Liver (tissue), 9 donors: ENCODE measurements around the gene AGTPBP1. TPM values are rescaled to one million over a fixed set of nuclear protein-coding genes. Genes with fewer than 3 reads are reported as not detected.

Experiments used
- DNase-seq: peaks from one replicate; pipeline ENCODE4 v3.0.0-alpha.2; 2017; ENCODE audit warnings: low spot score
- H3K27ac ChIP-seq, 2 donors: one replicate each; pipeline ENCODE4 v1.7.0; 2013; ENCODE audit warnings: inconsistent platforms in 2 of 2, low read length in 2 of 2, control low read depth in 1 of 2, low read depth in 1 of 2, mild to moderate bottlenecking in 1 of 2
- H3K27me3 ChIP-seq, 4 donors: one replicate each; pipeline versions ENCODE4 v1.6.1 to v1.7.0; 2013; ENCODE audit warnings: low read length in 3 of 4, inconsistent platforms in 1 of 4, mild to moderate bottlenecking in 1 of 4, moderate library complexity in 1 of 4; ENCODE audit not compliant: control insufficient read depth in 4 of 4, insufficient read depth in 4 of 4
- H3K36me3 ChIP-seq, 4 donors: one replicate each; pipeline versions ENCODE4 v1.6.1 to v1.7.0; 2013; ENCODE audit warnings: low read length in 3 of 4, mild to moderate bottlenecking in 3 of 4, low read depth in 1 of 4, moderate library complexity in 1 of 4; ENCODE audit not compliant: control insufficient read depth in 4 of 4, insufficient read depth in 3 of 4
- H3K4me1 ChIP-seq, 4 donors: one replicate each; pipeline versions ENCODE4 v1.6.1 to v1.7.0; 2013; ENCODE audit warnings: low read length in 3 of 4, mild to moderate bottlenecking in 3 of 4, moderate library complexity in 1 of 4; ENCODE audit not compliant: control insufficient read depth in 4 of 4, insufficient read depth in 4 of 4
- H3K4me3 ChIP-seq, 3 donors: one replicate each; pipeline versions ENCODE4 v1.6.1 to v1.7.0; 2013; ENCODE audit warnings: low read length in 3 of 3, control low read depth in 1 of 3, low read depth in 1 of 3, mild to moderate bottlenecking in 1 of 3
- H3K9ac ChIP-seq, 2 donors: one replicate each; pipeline ENCODE4 v1.7.0; 2013; ENCODE audit warnings: low read length in 2 of 2, mild to moderate bottlenecking in 2 of 2, moderate library complexity in 2 of 2, control low read depth in 1 of 2, low read depth in 1 of 2
- H3K9me3 ChIP-seq, 4 donors: one replicate each; pipeline versions ENCODE4 v1.6.1 to v1.7.0; 2013; ENCODE audit warnings: low read length in 3 of 4; ENCODE audit not compliant: control insufficient read depth in 4 of 4
- ATF3 ChIP-seq: IDR thresholded peaks from 2 replicates; pipeline ENCODE4 v1.6.1; 2016; ENCODE audit warnings: antibody characterized with exemption
- CTCF ChIP-seq: fragments of 150-350 bp; IDR thresholded peaks from 2 replicates; pipeline ENCODE4 v1.5.1; 2017; ENCODE audit warnings: improper control_type of control experiment, low read depth, low read length; ENCODE audit not compliant: missing input control
- EGR1 ChIP-seq, 2 donors: IDR thresholded peaks; 2 replicates each; pipeline ENCODE4 v1.6.1; 2016 to 2018; ENCODE audit warnings: antibody characterized with exemption in 2 of 2, low read depth in 2 of 2
- FOXA1 ChIP-seq: IDR thresholded peaks from 2 replicates; pipeline ENCODE4 v1.6.1; 2016; ENCODE audit warnings: antibody characterized with exemption
- FOXA2 ChIP-seq: IDR thresholded peaks from 2 replicates; pipeline ENCODE4 v1.6.1; 2016; ENCODE audit warnings: antibody characterized with exemption
- GABPA ChIP-seq, 2 donors: IDR thresholded peaks in 1 of 2; conservative IDR thresholded peaks in 1 of 2; 2 replicates each; pipeline ENCODE4 v1.6.1; 2016; ENCODE audit warnings: antibody characterized with exemption in 2 of 2, mild to moderate bottlenecking in 1 of 2, moderate library complexity in 1 of 2
- HNF4A ChIP-seq, 2 donors: conservative IDR thresholded peaks; 2 replicates each; pipeline ENCODE4 v1.6.1; 2016; ENCODE audit warnings: antibody characterized with exemption in 2 of 2, mild to moderate bottlenecking in 2 of 2
- HNF4G ChIP-seq: IDR thresholded peaks from 2 replicates; pipeline ENCODE4 v1.6.1; 2016; ENCODE audit warnings: antibody characterized with exemption
- MAX ChIP-seq: IDR thresholded peaks from 2 replicates; pipeline ENCODE4 v1.6.1; 2016; ENCODE audit warnings: antibody characterized with exemption
- NR2F2 ChIP-seq: IDR thresholded peaks from 2 replicates; pipeline ENCODE4 v1.6.1; 2016; ENCODE audit warnings: antibody characterized with exemption
- RAD21 ChIP-seq, 2 donors: IDR thresholded peaks; 2 replicates each; pipeline ENCODE4 v1.6.1; 2016; ENCODE audit warnings: antibody characterized with exemption in 2 of 2, mild to moderate bottlenecking in 2 of 2
- REST ChIP-seq: IDR thresholded peaks from 2 replicates; pipeline ENCODE4 v1.6.1; 2016; ENCODE audit warnings: antibody characterized with exemption, mild to moderate bottlenecking
- RXRA ChIP-seq, 2 donors: IDR thresholded peaks; 2 replicates each; pipeline ENCODE4 v1.6.1; 2017 to 2018; ENCODE audit warnings: antibody characterized with exemption in 2 of 2, mild to moderate bottlenecking in 1 of 2
- TAF1 ChIP-seq: conservative IDR thresholded peaks from 2 replicates; pipeline ENCODE4 v1.6.1; 2016; ENCODE audit warnings: antibody characterized with exemption, mild to moderate bottlenecking
- ZBTB33 ChIP-seq: IDR thresholded peaks from 2 replicates; pipeline ENCODE4 v1.6.1; 2016; ENCODE audit warnings: antibody characterized with exemption
- WGBS: extraction: QIAGEN DNeasy Blood & Tissue Kit; methylation state at CpG from one replicate; pipeline ENCODE4 v1.1.7; 2013; 5-methylcytosine and 5-hydroxymethylcytosine counted together
- polyA plus RNA-seq, 2 donors: library from polyadenylated mRNA; stranded (reverse) in 1 of 2; unstranded in 1 of 2; fragments of 200-250 nt in 1 of 2; fragments of >200 nt in 1 of 2; fragmentation: Nextera tagmentation in 1 of 2; extraction: Ambion mirVana in 1 of 2; gene quantifications; one replicate each; pipeline versions ENCODE4 v1.2.1 to v1.2.3, GENCODE V29; 2013 to 2015
- total RNA-seq, 2 donors: library from RNA; depleted of rRNA; stranded (reverse); fragments of >200 nt; gene quantifications; one replicate each; pipeline ENCODE4 v1.2.3, GENCODE V29; 2014
- donor health status: healthy.
- donor health status: healthy.
- donor health status: healthy.
- donor health status: healthy.
- donor health status: healthy.

Gene AGTPBP1
- total and polyA plus RNA-seq, 4 donors, result 2.1 to 14.4 (median 5.7) TPM

- DNase-seq, result no peak
- WGBS, result 81% methylated on average over 6 of the region's 6 CpGs
- no peaks in the 10 kb centered on the region for H3K4me1 ChIP-seq
- no peaks in the 10 kb centered on the region for H3K36me3 ChIP-seq
- peak; percentile 27 for TF ChIP-seq NR2F2
- TF ChIP-seq GABPA (IDR thresholded peaks at IDR 0.05 in 1 of 2, conservative IDR thresholded peaks at IDR 0.05 in 1 of 2), result no peak
- H3K4me3 ChIP-seq, result no peak overlapping the region
- no peak overlapping the region for H3K9ac ChIP-seq
- no peaks in the 10 kb centered on the region for H3K27me3 ChIP-seq
- H3K27ac ChIP-seq, result no peak overlapping the region
- H3K9me3 ChIP-seq, result no peaks in the 10 kb centered on the region
Measured at GRCh38 chr9:85536514-85536913, 205.2 kb downstream of the AGTPBP1 start.

GRCh38 chr9:85536076-85536475, 205.7 kb downstream of the AGTPBP1 start:
- H3K4me1 ChIP-seq, result no peaks in the 10 kb centered on the region
- TF ChIP-seq HNF4A (conservative IDR thresholded peaks at IDR 0.05), result no peak
- TF ChIP-seq ATF3, result no peak
- no peak for TF ChIP-seq MAX
- TF ChIP-seq REST, result no peak
- no peak for TF ChIP-seq CTCF
- TF ChIP-seq HNF4G, result no peak
- TF ChIP-seq TAF1, result no peak
- no peak for TF ChIP-seq FOXA1
- no peak for TF ChIP-seq FOXA2
- TF ChIP-seq EGR1 (IDR thresholded peaks at IDR 0.05; ENCODE audit: low read depth in 2 of 2), result no peak
- no peak for TF ChIP-seq RAD21 (IDR thresholded peaks at IDR 0.05)
- no peak for TF ChIP-seq NR2F2
- H3K9ac ChIP-seq, result no peak overlapping the region
- no peaks in the 10 kb centered on the region for H3K9me3 ChIP-seq
- 68% methylated on average over 2 of the region's 2 CpGs for WGBS
- no peak for DNase-seq
- H3K27me3 ChIP-seq, result no peaks in the 10 kb centered on the region
- H3K36me3 ChIP-seq, result no peaks in the 10 kb centered on the region
- H3K4me3 ChIP-seq, result no peak overlapping the region
- H3K27ac ChIP-seq, result no peak overlapping the region

- Histone ChIP-seq H3K36me3 (no peaks in the 10 kb centered on the region), H3K9ac (no peak overlapping the region), H3K9me3 (no peaks in the 10 kb centered on the region), H3K27ac (no peak overlapping the region), H3K4me1 (peaks cover 0 to 4% (median 0%) of the 10 kb centered on the region in 4 donors), H3K4me3 (no peak overlapping the region), H3K27me3 (no peaks in the 10 kb centered on the region)
- 90% methylated on average over 8 of the region's 8 CpGs for WGBS
- no peak for DNase-seq
- TF ChIP-seq CTCF (no peak), TAF1 (no peak), HNF4A (conservative IDR thresholded peaks at IDR 0.05) (no peak), ZBTB33 (no peak), RXRA (IDR thresholded peaks at IDR 0.05) (no peak), NR2F2 (no peak), EGR1 (IDR thresholded peaks at IDR 0.05; ENCODE audit: low read depth in 2 of 2) (no peak)
Measured at GRCh38 chr9:85534340-85534739, 207.4 kb downstream of the AGTPBP1 start.
